NB4 (cell line): Measurements from ENCODE around the gene WASL.

Experiments used
- DNase-seq: peaks from one replicate; pipeline ENCODE4 v3.0.0; 2010; ENCODE audit warnings: low read depth
- H3K4me3 ChIP-seq: one replicate; pipeline ENCODE4 v1.5.1; 2011; ENCODE audit warnings: mild to moderate bottlenecking, low read depth, low read length, moderate library complexity
- MYC ChIP-seq: IDR thresholded peaks from 2 replicates; pipeline ENCODE4 v1.6.1; 2011; ENCODE audit warnings: low read depth, low read length
- POLR2A ChIP-seq: IDR thresholded peaks from 2 replicates; pipeline ENCODE4 v1.6.1; 2011; ENCODE audit warnings: mild to moderate bottlenecking; ENCODE audit not compliant: insufficient read length; ENCODE audit errors: extremely low read depth
- TF ChIP-seq, protein P1 (sequence below): IDR thresholded peaks from one replicate; pipeline ENCODE4 v1.5.1; 2012; ENCODE audit warnings: low read depth, low read length
- TF ChIP-seq, protein P2 (sequence below): IDR thresholded peaks from 2 replicates; pipeline ENCODE4 v1.6.1; 2011; ENCODE audit warnings: low read depth, low read length

The WASL gene

GRCh38 chr7:123673137-123673732 is 75.6 kb downstream of the WASL start:
- H3K4me3 ChIP-seq = no peak overlapping the region
- TF ChIP-seq, protein P1, sequence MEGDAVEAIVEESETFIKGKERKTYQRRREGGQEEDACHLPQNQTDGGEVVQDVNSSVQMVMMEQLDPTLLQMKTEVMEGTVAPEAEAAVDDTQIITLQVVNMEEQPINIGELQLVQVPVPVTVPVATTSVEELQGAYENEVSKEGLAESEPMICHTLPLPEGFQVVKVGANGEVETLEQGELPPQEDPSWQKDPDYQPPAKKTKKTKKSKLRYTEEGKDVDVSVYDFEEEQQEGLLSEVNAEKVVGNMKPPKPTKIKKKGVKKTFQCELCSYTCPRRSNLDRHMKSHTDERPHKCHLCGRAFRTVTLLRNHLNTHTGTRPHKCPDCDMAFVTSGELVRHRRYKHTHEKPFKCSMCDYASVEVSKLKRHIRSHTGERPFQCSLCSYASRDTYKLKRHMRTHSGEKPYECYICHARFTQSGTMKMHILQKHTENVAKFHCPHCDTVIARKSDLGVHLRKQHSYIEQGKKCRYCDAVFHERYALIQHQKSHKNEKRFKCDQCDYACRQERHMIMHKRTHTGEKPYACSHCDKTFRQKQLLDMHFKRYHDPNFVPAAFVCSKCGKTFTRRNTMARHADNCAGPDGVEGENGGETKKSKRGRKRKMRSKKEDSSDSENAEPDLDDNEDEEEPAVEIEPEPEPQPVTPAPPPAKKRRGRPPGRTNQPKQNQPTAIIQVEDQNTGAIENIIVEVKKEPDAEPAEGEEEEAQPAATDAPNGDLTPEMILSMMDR = no peak
- TF ChIP-seq, protein P2, sequence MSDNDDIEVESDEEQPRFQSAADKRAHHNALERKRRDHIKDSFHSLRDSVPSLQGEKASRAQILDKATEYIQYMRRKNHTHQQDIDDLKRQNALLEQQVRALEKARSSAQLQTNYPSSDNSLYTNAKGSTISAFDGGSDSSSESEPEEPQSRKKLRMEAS = no peak
- TF ChIP-seq MYC = no peak
- no peak for TF ChIP-seq POLR2A
- DNase-seq = no peak

DNA sequence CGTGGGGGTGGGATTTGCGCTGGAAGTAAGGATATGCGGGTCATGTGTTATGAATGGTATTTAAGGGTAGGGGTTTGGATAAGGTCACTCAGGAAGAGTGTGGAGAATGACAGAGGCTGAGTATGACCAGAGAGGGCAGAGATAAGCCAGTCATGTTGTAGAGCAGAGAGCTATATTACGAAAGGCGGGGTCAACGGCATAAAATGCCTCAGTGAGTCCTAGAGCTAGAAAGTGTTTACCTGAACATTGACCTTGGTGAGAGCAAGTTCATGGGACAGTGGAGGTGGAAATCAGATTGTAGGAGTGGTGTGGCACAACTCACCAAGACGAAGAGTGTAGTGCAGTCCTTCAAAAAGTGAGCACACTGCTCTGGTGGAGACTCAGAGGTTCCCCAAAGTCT is 79.3 kb downstream of the WASL start:
- TF ChIP-seq, protein P2 = no peak
- TF ChIP-seq MYC (no peak), POLR2A (no peak)
- TF ChIP-seq, protein P1 = no peak
- no peak overlapping the region for H3K4me3 ChIP-seq
- DNase-seq = no peak

GRCh38 chr7:123666492-123666891 is 82.3 kb downstream of the WASL start:
- DNase-seq = no peak
- no peak overlapping the region for H3K4me3 ChIP-seq
- TF ChIP-seq, protein P1 = no peak
- TF ChIP-seq POLR2A = no peak
- TF ChIP-seq, protein P2 = no peak
- no peak for TF ChIP-seq MYC

GRCh38 chr7:123665896-123666295 is 82.9 kb downstream of the WASL start:
- DNase-seq = no peak
- no peak overlapping the region for H3K4me3 ChIP-seq
- TF ChIP-seq MYC (no peak), POLR2A (no peak)
- TF ChIP-seq, protein P1 = no peak
- TF ChIP-seq, protein P2 = no peak

- TF ChIP-seq POLR2A (no peak), MYC (no peak)
- TF ChIP-seq, protein P1 = no peak
- TF ChIP-seq, protein P2 = no peak
- no peak overlapping the region for H3K4me3 ChIP-seq
- no peak for DNase-seq
Measured at GRCh38 chr7:123665157-123665556, 83.6 kb downstream of the WASL start.

GRCh38 chr7:123663200-123663599 is 85.6 kb downstream of the WASL start:
- no peak overlapping the region for H3K4me3 ChIP-seq
- DNase-seq = no peak
- TF ChIP-seq POLR2A = no peak
- TF ChIP-seq, protein P2 = no peak
- TF ChIP-seq, protein P1 = no peak
- TF ChIP-seq MYC = no peak
